ENCODE results near the gene FANCD2OS. TPM values are rescaled to one million over a fixed set of nuclear protein-coding genes. Genes with fewer than 3 reads are reported as not detected.

The FANCD2OS gene
- total RNA-seq, 1 donor = not detected

Other genes with a start within 250 kb of the FANCD2OS start
- gene CIDEC, start 228.0 kb downstream of the FANCD2OS start, total RNA-seq = not detected
- 15.0 TPM for gene JAGN1, start 217.6 kb downstream of the FANCD2OS start, total RNA-seq
- 0.10 TPM for gene IL17RE, start 205.4 kb downstream of the FANCD2OS start, total RNA-seq
- gene IL17RC, start 191.2 kb downstream of the FANCD2OS start, total RNA-seq = 2.7 TPM
- gene CRELD1, start 174.4 kb downstream of the FANCD2OS start, total RNA-seq = 7.2 TPM
- 3.9 TPM for gene PRRT3, start 155.8 kb downstream of the FANCD2OS start, total RNA-seq
- gene EMC3, start 121.4 kb downstream of the FANCD2OS start, total RNA-seq = 77.1 TPM
- 15.7 TPM for gene FANCD2, start 81.8 kb downstream of the FANCD2OS start, total RNA-seq
- gene BRK1, start 7.4 kb upstream of the FANCD2OS start, total RNA-seq = 73.0 TPM
- gene VHL, start 33.5 kb upstream of the FANCD2OS start, total RNA-seq = 75.0 TPM
- gene IRAK2, start 56.7 kb upstream of the FANCD2OS start, total RNA-seq = 14.6 TPM
- 27.8 TPM for gene TATDN2, start 140.2 kb upstream of the FANCD2OS start, total RNA-seq
- gene GHRL, start 184.7 kb upstream of the FANCD2OS start, total RNA-seq = 0.42 TPM
- gene SEC13, start 212.9 kb upstream of the FANCD2OS start, total RNA-seq = 74.1 TPM